ENCODE data around the gene PLIN5.

DNA sequence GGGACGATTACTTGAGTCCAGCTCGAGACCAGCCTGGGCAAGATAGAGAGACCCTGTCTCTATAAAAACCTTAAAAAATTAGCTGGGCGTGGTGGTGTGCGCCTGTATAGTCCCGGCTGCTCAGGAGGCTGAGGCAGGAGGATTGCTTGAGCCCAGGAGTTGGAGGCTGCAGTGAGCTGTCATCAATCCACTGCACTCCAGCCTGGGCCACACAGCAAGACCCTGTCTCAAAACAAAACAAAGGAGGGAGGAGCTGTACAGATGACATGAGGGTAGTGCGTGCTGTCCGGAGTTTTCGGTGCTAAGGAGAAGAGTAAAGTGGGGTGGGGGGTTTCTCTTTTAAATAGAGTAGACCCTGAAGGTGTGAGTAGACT lies 40.3 kb downstream of the PLIN5 start:
- TF ChIP-seq CTCF (IDR thresholded peaks at IDR 0.05; ENCODE audit: low read depth, low read length) (no peak), POLR2A (IDR thresholded peaks at IDR 0.05; ENCODE audit: extremely low read depth, insufficient read length) (no peak)
